Cardiac fibroblast (primary cell): ENCODE results near the gene PREPL.
A peak's percentile ranks its signal among the peaks of the same experiment; 100 is the strongest.

Source experiments
- DNase-seq, 2 donors: peaks; one replicate each; pipeline versions ENCODE4 v3.0.0 to v3.0.0-alpha.2; 2010; ENCODE audit warnings: low read depth in 2 of 2
- H3K4me3 ChIP-seq, 2 donors: replicated peaks in 1 of 2; 1 replicate in 1 of 2; 2 replicates in 1 of 2; pipeline ENCODE4 v1.5.1; 2011; ENCODE audit warnings: low read depth in 2 of 2, low read length in 2 of 2, mild to moderate bottlenecking in 2 of 2, moderate library complexity in 1 of 2
- CTCF ChIP-seq: IDR thresholded peaks from one replicate; pipeline ENCODE4 v1.5.1; 2011; ENCODE audit warnings: low read depth, mild to moderate bottlenecking, low read length, inconsistent platforms

Gene PREPL

GRCh38 chr2:44362207-44363015 lies 1.1 kb upstream of the PREPL start:
- no peak for TF ChIP-seq CTCF
- peak; percentile 52 to 54 for DNase-seq
- peak overlapping the region; percentile 90 to 95 for H3K4me3 ChIP-seq

- no peak for TF ChIP-seq CTCF
- peak overlapping the region; percentile 90 to 95 for H3K4me3 ChIP-seq
- peak in 1 of 2 donors; percentile 32 for DNase-seq
Observed at GRCh38 chr2:44360749-44361329, 455 bp downstream of the PREPL start.

GRCh38 chr2:44358503-44358902 lies 2.8 kb downstream of the PREPL start:
- no peak for TF ChIP-seq CTCF
- no peak overlapping the region for H3K4me3 ChIP-seq
- peak; percentile 69 to 83 for DNase-seq

- DNase-seq = no peak
- no peak for TF ChIP-seq CTCF
- no peak overlapping the region for H3K4me3 ChIP-seq
Observed at GRCh38 chr2:44354761-44355160, 6.5 kb downstream of the PREPL start.

GRCh38 chr2:44352510-44352909 lies 8.8 kb downstream of the PREPL start:
- no peak for TF ChIP-seq CTCF
- DNase-seq = no peak
- no peak overlapping the region for H3K4me3 ChIP-seq

- no peak for TF ChIP-seq CTCF
- no peak overlapping the region for H3K4me3 ChIP-seq
- peak; percentile 55 to 78 for DNase-seq
Observed at GRCh38 chr2:44351676-44352075, 9.6 kb downstream of the PREPL start.

- DNase-seq = peak; percentile 30 to 74
- H3K4me3 ChIP-seq = no peak overlapping the region
- no peak for TF ChIP-seq CTCF
Observed at GRCh38 chr2:44351088-44351487, 10.2 kb downstream of the PREPL start.
